ENCODE data around the gene PROZ.

DNA sequence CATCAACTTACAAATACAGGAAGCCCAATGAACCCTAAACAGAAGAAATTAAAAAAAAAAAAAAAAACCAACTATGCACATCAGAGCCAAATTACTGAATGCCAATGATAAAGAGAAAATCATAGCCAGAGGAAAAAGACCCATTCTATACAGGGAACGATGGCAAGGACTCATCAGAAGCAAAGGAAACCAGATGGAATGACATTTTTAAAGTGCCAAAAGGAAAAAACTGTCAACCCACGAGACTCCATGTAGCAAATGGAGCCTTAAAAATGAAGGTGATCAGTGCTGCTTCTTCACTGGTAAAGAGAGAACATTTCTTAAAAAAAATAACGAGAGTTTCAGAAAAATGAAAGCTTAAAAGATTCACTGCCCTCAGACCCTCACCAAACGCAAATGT is 31.7 kb downstream of the PROZ start:
- no peak for TF ChIP-seq CTCF (IDR thresholded peaks at IDR 0.05)
- TF ChIP-seq EZH2 (IDR thresholded peaks at IDR 0.05; ENCODE audit: borderline replicate concordance, insufficient read depth, low read depth, low read length, poor library complexity, severe bottlenecking), result no peak
